GM21447 (cell line): ENCODE measurements around the gene PLEKHG4.

Experiments
- ATAC-seq: cut with Tn5 transposase; IDR thresholded peaks from one replicate; pipeline ENCODE4 v1.9.1; 2021; ENCODE audit not compliant: unreplicated experiment

The PLEKHG4 gene

GRCh38 chr16:67317853-67318252 lies 38.5 kb downstream of the PLEKHG4 start:
- ATAC-seq = no peak

- no peak for ATAC-seq
Measured at GRCh38 chr16:67326115-67326471, 46.8 kb downstream of the PLEKHG4 start.

GRCh38 chr16:67326472-67327309 lies 47.4 kb downstream of the PLEKHG4 start, which contains the start of the genes KCTD19 and LRRC36:
Gene KCTD19 (minus strand): TSS chr16:67326741. CDS start chr16:67326707, 34 bp downstream.
Gene LRRC36 (plus strand): TSS chr16:67326815. CDS start chr16:67326863, 48 bp downstream.
- ATAC-seq = no peak

- no peak for ATAC-seq
Measured at GRCh38 chr16:67327743-67328142, 48.4 kb downstream of the PLEKHG4 start.

- no peak for ATAC-seq
Measured at GRCh38 chr16:67329901-67330300, 50.6 kb downstream of the PLEKHG4 start.

GRCh38 chr16:67333315-67333714 lies 54.0 kb downstream of the PLEKHG4 start:
- no peak for ATAC-seq

GRCh38 chr16:67336116-67336515 lies 56.8 kb downstream of the PLEKHG4 start:
- ATAC-seq = no peak

GRCh38 chr16:67336648-67337047 lies 57.3 kb downstream of the PLEKHG4 start:
- no peak for ATAC-seq
